NK-92 (cell line): Measurements from ENCODE around the gene SMAD5.

ENCODE experiments used
- DNase-seq: peaks from one replicate; lab custom pipeline; 2025; ENCODE audit not compliant: unreplicated experiment; lab: John Stamatoyannopoulos, UW

The SMAD5 gene

DNA sequence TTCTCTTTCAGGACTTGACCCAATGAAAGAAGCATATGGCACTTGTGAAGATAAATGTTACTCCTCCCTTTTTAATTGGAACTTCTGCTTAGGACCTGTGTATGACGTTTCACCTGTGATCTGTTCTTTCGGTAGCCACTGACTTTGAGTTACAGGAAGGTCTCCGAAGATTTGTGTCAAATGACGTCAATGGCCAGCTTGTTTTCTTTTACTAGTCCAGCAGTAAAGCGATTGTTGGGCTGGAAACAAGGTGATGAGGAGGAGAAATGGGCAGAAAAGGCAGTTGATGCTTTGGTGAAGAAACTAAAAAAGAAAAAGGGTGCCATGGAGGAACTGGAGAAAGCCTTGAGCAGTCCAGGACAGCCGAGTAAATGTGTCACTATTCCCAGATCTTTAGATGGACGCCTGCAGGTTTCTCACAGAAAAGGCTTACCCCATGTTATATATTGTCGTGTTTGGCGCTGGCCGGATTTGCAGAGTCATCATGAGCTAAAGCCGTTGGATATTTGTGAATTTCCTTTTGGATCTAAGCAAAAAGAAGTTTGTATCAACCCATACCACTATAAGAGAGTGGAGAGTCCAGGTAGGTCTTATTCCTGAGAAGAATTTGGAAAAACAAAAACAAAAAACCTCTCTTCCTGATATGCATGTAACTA is 21.1 kb downstream of the SMAD5 start:
- DNase-seq: no peak

DNA sequence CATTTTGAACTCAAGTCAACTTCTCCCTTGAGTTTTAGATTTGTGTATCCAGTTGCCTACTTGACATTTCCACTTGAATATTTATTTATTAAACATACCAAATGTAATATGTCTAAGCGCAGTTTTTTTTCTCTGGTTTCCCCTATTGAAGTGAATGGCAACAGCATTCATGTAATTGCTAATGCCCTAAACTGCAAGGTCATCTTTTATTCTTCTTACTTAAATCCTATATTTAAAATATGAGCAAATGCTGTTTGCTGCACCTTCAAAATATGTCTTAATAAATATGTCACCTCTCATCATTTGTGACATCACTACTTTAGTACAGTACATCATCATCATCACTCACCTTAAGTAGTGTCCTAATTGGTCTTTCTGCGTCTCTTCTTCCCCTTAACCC is 22.4 kb downstream of the SMAD5 start:
- no peak for DNase-seq

DNA sequence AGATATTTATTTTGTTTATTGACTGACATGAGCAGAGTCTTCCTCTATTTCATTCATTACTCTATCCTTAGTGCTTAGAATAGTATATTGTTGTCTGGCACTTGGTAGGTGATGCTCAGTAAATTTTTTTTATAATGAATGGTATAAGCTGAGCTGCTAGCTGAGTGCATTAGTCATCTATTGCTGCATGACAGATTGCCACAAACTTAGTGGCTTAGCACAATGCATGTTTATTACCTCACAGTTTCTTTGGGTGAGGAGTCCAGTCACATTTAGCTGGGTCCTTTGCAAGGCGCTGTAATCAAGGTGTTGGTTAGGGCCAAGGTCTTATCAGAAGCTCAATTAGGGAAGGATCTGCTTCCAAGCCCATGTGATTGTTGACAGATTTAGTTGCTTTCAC is 23.1 kb downstream of the SMAD5 start:
- DNase-seq: no peak

DNA sequence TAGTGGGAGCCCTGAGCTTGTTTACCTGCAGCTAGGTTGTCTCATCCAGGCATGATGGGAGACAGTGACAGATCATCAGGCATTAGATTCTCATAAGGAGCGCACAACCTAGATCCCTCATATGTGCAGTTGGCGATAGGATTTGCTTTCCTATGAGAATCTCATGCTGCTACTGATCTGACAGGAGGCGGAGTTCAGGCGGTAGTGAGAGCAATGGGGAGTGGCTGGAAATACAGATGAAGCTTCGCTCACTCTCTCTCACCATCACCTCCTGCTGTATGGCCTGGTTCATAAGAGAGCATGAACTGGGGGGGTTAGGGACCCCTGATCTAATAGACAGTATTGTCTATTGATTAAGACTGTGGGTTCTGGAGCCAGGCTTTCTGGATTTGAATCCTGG is 24.9 kb downstream of the SMAD5 start:
- DNase-seq: no peak

DNA sequence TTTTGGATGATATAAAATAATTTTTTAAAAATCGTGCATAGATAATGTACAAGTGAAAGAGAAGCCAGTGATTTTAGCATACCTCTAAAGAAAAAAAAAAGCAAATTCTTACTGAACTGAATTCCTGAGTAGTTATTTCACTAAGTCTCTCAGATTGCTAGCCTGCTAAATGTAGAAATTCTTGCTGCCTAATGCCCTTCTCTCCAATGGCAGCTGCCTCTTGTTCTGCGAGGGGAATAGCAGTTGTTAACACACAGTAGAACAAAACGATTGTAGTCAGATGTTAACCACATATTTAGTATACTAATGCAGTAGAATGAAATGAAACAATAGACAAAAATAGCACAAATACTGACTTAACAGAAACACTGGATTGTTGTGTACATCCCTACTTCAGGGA is 26.8 kb downstream of the SMAD5 start:
- no peak for DNase-seq

DNA sequence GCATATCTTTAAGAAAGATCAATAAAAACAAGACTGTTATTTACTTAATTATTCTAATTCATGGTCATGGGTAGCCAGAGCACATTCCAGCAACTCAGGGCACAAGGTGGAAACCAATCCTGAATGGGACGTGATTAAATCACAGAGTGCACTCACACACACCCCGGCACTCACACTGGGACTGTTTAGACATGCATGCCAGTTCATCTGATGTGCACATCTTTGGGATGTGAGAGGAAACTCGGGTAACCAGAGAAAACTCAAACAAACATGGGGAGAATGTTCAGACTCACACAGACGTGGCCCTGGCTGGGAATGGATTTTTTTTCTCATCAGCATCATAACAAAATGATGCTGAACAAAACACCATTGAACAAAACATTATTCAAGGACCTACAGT is 29.4 kb downstream of the SMAD5 start:
- no peak for DNase-seq

DNA sequence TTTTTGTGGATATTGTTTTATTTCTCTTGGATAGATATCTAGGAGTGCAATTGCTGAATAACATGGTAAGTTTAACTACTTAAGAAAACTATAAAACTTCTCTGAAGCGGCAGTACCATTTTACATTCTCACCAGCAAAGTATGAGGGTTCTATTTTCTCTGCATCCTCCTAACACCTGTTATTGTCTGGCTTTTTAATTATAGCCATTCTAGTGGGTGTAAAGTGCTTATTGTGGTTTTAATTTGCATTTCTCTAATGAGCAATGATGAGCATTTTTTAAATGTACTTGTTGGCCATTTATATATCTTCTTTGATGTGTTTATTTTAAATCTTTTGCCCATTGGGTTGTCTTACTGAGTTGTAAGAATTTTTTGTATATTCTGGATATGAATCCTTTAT is 31.6 kb downstream of the SMAD5 start:
- DNase-seq: no peak

DNA sequence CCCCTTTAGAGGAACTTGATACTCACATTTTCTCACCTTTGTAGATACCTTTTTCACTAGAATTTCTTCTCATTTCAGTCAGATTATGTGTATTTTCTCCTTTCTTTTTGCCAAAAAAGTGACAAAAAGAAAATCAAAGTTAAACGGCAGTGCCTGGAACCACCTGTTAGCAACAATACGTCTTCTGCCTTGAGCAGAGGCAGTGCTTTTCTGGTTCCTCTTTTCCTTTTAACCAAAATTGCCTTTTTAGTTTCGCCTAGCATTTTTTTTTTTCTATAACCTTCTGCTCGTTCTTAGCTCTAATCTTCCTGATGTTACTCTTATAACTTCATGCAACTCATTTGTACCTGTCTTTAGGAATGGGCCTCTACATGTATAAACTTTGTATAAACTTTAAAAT is 34.3 kb downstream of the SMAD5 start:
- no peak for DNase-seq

DNA sequence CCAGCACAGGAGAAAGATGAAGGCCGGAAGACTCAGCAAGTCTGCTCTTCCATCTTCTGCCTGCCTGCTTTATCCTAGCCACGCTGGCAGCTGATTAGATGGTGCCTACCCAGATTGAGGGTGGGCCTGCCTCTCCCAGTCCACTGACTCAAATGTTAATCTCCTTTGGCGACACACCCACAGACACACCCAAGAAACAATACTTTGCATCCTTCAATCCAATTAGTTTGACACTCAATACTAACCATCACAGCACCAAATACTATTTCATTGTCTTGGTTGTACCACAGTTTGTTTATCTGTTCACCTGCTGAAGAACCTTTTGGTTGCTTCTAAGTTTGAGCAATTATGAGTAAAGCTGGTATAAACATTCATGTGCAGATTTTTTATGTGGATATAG is 36.6 kb downstream of the SMAD5 start:
- DNase-seq: no peak

DNA sequence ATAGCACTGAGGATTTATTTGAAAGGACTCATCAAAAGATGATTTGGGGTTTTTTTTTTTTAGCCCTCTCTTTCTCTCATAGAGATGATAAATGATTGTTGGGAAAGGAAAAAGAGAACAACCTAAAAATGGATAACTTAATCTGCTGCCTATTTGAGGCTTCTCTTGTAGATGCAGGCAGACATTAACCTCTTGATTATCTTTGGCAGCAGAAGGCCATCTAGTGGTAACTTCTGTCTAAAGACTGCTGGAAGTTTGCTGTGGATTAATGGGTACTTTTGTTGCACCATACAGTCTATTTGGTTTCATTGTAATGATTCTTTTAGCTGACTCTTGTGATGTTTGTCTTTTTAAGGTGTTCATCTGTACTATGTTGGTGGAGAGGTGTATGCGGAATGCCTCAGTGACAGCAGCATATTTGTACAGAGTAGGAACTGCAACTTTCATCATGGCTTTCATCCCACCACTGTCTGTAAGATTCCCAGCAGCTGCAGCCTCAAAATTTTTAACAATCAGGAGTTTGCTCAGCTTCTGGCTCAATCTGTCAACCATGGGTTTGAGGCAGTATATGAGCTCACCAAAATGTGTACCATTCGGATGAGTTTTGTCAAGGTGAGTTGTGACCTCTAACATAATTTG is 41.5 kb downstream of the SMAD5 start:
- DNase-seq: no peak

DNA sequence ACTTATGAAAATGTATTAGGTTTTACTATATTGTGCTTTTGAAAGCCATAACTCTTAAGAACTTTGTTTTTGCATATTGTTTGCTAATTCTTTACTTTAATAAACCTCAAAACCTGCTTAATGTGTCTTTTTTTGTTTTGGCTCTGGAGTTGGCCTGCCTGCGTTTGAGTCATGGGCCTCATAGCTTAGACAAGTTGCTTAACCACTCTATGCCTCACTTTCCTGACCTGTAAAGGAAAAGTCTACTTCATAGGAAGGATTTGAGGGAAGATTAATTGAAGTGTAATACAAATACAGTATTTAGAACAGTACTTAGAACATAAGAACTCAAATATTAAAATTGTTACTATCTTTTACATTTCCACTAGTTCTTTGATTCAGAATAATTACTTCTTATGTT is 50.0 kb downstream of the SMAD5 start:
- no peak for DNase-seq

DNA sequence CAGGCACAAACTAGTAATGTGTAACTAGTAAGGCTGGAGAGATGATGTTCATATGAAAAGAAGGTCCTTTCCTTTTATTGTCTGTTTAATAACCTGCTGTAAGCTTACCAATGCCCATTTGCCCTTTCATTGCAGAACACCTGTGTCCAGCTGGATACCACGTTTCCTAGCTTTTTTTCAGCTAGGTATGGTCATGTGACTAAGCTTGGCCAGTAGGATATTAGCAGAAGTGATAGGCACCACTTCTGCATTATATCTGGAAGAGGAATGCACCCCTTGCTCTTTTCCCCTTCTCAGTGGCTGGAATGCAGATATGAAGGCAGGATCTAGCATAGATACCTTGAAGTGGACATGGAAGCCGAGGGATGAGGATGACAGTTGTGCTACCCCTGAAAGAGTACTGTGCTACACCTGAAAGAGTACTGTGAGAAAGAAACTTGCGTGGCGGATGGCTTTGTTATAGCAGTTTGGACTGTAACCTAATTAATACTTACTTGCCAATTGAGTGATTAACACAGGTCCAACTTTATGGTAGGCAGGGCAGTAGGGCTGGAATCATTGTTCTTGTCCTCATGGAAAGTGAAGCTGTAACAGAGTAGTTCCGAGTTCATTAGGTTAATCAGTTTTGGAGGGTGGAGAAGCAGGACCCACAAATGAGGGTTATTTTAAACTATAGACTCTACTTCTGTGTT is 53.5 kb downstream of the SMAD5 start:
- no peak for DNase-seq

DNA sequence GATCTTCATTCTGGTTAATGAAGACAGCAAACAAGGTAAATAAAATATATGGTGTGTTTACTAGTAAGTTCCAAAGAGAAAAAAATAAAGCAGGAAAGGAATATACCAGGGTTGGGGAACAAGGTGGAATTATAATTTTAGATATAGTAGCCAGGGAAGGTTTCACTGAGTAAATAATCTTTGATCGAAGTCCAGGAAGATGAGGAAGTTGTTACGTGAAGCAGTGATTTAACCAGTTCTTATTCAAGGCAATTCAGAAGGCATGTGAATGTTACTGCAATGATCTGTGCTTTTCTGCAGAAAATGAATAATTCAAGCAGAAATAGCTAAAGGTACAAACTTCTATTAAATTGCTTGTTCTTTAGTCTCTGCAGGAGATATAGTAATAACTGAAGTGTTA is 54.2 kb downstream of the SMAD5 start:
- no peak for DNase-seq

DNA sequence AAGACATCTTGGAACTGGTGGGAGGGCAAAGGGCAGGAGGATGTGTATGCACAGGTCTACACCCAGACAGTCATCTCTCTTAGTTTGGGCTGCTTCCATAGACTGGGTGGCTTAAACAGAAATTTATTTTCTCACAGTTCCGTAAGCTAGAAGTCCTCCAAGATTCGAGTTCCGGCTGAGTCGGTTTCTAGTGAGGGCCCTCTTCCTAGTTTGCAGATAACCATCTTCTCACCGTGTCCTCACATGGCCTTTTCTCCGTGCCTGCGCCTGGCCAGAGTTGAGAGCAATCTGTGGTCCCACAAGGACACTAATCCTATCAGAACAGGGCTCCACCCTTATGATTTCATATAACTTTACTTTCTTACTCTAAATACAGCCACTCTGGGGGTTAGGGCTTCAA is 56.2 kb downstream of the SMAD5 start:
- no peak for DNase-seq

DNA sequence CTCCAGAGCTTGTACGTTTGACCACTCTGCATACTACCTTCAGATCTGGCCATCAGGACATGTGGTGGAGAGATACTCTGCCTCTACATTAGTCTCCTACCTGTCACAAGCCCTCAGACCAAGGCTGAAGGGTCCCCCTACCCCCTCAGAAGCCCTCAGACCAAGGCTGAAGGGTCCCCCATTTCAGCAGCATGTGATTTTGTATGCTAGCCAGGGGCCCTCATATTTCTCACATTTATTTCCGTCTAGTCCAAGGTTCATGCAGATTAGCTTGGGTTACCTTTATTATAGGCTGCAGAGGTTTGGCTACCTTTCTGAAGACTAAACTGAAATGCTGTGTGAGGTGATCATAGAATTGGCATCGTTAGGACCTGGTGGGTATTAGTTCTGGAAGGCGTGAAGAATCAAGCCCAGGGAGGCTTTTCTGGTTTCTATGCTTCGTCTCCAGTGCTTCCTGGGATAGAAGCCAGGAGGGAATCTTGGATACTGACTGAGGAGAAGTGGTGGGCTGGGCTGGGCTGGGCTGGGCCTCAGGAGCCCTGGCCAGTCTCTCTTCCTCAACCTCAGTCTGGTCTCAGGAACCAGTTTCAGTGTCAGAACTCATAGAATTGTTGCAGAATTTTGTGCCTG is 57.6 kb downstream of the SMAD5 start:
- no peak for DNase-seq

DNA sequence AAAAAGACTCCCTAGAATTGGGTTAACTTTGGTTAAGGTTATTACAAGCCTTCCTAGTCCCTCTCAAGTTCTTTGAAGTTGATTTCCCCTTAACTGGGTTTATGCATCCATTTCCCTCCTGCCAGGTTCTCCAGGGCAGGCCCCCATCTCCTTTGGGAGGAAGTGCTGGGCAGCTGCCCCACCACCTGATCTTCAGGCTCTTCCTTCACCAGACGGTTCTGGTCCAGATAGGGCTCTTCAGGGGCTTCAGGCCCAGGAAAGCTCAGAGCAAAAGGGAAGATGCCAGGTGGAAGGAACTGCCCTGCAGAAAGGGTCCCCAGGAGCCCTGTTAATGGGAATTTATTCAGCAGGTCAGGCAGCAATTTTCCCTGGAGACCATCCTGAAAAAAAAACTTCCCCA is 58.3 kb downstream of the SMAD5 start:
- DNase-seq: no peak

DNA sequence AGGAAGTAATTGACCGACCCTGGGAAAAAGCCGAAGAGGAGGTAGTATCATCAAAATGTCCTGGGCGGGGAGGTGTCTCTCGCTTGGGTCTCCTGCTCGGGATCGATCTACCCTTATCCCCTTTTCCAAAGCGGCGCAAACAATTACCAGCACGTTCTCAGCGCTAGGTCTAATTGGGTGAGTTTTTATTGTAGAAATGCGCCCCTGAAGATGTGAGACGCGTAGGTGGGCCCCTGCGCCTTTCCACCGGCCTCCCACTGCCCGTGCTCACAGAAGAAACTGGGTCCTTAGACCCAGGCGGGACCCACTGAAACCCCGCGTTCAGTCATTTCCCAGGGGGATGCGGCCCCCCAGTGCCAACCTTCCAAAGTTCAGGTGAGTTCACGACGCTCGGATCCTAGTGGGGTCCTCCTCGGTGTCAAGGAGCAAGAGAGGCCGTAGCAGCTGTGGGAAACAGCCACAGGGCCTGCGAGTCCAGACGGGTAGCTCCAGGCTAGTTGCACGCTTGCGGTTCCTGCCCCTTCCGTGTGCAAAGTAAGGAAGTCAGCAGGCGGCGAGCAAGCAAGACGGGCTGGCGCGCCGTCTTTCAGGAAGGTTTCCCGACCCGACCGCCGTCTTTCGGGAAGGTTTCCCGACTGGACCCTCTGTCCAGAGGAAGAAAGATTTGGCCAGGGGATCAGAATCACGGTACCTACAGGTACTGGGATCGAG is 58.8 kb downstream of the SMAD5 start:
- DNase-seq: no peak

DNA sequence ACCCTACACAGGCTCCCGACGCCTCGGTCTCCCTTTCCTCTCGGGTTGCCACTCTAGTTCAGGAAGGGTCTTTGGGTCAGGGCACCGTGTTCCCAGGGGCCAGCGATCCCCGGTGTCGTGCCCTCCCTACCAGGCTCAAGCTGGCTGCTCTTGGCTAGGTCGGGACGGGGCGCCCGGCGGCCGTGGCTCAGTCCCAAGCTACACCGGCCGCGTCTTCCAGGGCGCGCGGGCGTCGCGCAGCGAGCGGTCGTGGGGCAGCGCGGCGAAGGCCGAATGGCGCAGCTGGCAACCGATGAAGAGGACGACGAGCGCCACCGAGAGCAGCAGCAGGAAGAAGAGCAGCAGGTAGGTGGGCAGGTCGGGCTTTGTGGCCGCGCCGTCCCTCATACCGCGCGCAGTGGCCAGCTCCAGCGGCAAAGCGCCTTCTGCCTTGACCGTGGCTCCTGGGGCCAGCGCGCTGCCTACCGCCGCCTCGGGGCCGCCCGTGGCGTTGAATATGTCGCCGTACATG is 59.4 kb downstream of the SMAD5 start:
- no peak for DNase-seq

DNA sequence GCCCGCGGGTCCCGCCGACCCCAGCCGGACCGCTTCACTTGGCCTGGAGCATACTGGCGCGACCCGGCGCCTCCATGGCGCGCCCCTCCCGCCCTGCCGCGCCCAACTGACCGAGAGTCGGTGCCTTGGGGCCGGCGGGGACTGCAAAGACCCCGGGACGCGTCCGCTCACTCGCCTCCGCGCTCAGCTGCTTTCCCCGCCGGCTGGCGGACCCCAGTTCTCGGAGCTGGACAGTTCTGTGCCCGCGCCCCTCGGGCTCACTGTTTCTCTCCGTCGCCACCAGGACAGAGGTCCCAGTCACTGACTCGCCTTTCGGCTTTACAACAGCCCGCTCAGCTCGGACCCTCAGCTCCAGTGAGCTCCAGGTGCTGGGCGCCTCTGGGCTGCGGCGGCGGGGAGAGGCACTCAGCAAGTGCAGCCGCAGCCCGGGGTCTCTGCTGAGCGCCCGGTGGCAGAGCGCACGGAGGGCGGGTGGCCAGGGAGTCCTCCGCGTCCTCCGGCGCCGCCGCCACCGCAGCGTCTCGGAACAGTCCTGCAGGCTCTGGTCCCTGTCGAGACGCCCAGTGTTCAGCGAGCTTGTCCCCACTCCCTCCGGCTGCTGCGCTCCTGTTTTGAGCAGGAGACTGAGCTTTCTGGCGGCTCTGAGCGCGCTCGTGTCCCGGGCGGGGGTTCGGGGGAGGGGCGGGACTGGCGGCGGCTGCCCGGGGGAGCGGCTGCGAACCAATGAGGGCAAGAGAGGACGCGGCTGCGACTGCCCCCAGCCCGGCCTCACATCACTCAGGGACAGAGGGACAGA is 60.1 kb downstream of the SMAD5 start, which contains the start of gene SMIM32:
TSS of gene SMIM32 (minus strand) at position 637 of the 796 bp plus-strand sequence. CDS start 638 bp downstream, outside the sequence.
- DNase-seq: no peak

DNA sequence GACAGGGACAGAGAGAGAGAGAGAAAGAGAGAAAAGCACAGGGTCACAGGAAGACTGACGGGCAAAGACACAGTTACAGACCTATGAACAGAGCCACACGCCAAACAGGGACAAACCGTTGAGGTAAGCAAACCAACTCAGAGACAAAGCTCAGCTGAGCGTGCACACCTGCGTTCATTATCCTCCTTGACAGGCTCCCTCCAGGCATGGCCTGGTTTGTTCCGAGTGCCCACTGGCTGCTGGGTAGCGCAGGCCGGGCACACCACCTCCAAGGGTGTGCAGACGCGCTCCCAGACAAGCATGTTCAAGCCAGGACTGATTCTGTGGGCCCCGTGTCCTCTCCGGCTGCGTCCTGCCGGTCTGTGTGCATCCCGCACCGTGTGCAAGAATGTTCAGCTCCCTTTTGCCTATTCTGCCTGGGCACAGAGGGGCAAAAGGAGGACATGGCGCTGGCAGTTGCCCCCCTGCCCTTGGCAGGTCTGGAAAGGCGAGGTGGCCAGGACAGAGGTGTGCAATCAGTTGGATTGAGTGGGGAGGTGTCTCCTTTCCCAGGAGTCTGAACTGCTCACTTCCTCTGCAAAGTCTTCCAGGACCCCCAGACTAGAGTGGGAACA is 60.8 kb downstream of the SMAD5 start:
- DNase-seq: no peak
